Nucleus accumbens (tissue), 56 donors: ENCODE results near the gene DCBLD1.
A peak's percentile ranks its signal among the peaks of the same experiment; 100 is the strongest.

ENCODE experiments used
- DNase-seq, 56 donors: peaks; one replicate each; lab custom pipeline; 2025; lab: John Stamatoyannopoulos, UW

The DCBLD1 gene

GRCh38 chr6:117520603-117521395 is 38.3 kb downstream of the DCBLD1 start:
- no peak for DNase-seq

- no peak for DNase-seq
Observed at GRCh38 chr6:117521791-117522502, 39.5 kb downstream of the DCBLD1 start.

- no peak for DNase-seq
Observed at GRCh38 chr6:117525607-117526006, 43.1 kb downstream of the DCBLD1 start.

- DNase-seq: no peak
Observed at GRCh38 chr6:117530467-117531242, 48.2 kb downstream of the DCBLD1 start.

- no peak for DNase-seq
Observed at GRCh38 chr6:117531346-117531745, 48.9 kb downstream of the DCBLD1 start.

GRCh38 chr6:117531809-117532725 is 49.6 kb downstream of the DCBLD1 start:
- DNase-seq: no peak

- no peak for DNase-seq
Observed at GRCh38 chr6:117533775-117534174, 51.3 kb downstream of the DCBLD1 start.

- no peak for DNase-seq
Observed at GRCh38 chr6:117534974-117535373, 52.5 kb downstream of the DCBLD1 start.

- no peak for DNase-seq
Observed at GRCh38 chr6:117536317-117536716, 53.8 kb downstream of the DCBLD1 start.

GRCh38 chr6:117538615-117539014 is 56.1 kb downstream of the DCBLD1 start:
- no peak for DNase-seq

GRCh38 chr6:117540670-117541069 is 58.2 kb downstream of the DCBLD1 start:
- DNase-seq: no peak

- no peak for DNase-seq
Observed at GRCh38 chr6:117542493-117542892, 60.0 kb downstream of the DCBLD1 start.

- DNase-seq: no peak
Observed at GRCh38 chr6:117544716-117545115, 62.2 kb downstream of the DCBLD1 start.

GRCh38 chr6:117545161-117545595 is 62.7 kb downstream of the DCBLD1 start:
- DNase-seq: no peak

- DNase-seq: no peak
Observed at GRCh38 chr6:117546674-117547073, 64.2 kb downstream of the DCBLD1 start.

- peak in 42 of 56 donors; percentile 5 to 75 (median 30) for DNase-seq
Observed at GRCh38 chr6:117547688-117548621, 65.5 kb downstream of the DCBLD1 start.

GRCh38 chr6:117548797-117549301 is 66.4 kb downstream of the DCBLD1 start:
- DNase-seq: no peak

- DNase-seq: no peak
Observed at GRCh38 chr6:117549611-117550010, 67.1 kb downstream of the DCBLD1 start.
